HPDE6-E6E7 (cell line): ENCODE measurements around the gene WNT6.

ENCODE experiments used
- DNase-seq: peaks from one replicate; pipeline ENCODE4 v3.0.0; 2011; ENCODE audit warnings: missing footprints; ENCODE audit errors: extremely low spot score

Gene WNT6

DNA sequence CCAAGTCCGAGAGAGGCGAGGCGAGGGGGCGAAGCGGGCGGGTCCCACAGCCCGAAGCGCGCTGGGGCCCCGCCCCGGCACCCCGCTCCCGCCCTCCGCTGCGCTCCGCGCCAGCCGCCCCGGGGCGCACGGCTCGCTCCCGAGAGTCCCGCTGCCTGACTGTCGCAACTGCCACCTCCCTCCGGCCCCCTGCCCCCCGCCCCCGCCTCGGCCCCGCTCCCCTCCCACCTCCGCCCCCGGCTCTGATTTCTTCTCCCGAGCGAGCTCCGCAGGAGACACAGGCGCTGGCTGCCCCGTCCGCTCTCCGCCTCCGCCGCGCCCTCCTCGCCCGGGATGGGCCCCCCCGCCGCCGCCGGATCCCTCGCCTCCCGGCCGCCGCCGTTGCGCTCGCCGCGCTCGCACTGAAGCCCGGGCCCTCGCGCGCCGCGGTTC lies at the start of gene WNT6:
WNT6 (plus strand) TSS at position 250 of the 432 bp plus-strand sequence. CDS start 233 bp downstream, outside the sequence.
- DNase-seq, result no peak

DNA sequence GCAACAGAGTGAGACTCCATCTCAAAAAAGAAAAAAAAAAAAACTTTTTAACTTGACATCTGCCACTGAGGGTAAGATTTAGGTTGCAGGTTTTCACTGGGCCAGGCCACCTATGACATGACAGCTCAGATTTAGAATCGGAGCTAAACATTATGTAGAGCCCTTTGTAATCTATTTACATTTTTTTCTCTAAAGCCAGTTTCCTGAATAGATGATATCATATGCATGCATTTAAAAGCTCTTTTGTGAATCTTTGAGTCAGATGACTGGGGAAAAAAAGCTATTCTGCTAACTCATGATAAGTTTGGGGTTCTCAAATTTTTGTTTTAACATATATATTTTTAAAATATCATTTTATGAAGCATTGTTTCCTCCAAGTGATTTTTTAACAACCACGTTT lies 49.3 kb upstream of the WNT6 start:
- DNase-seq, result no peak

DNA sequence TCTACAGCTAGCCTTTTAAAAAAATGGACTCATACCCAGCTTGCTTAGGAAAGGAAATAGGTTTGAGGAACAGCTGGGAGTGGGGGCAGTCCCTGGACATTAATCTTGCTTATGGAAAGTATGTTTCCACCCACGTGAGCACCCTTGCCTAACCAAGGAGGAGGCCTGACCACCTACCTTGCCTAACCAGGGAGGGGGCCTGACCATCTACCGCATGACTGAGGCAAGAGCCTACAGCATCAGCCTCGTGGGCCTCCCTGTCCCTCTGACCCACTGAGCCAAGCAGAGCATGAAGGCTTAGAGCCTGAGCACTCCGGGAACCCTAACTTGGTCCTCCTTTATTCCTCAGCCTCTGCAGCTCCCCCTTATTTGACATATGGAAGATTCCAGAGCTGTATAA lies 48.2 kb upstream of the WNT6 start:
- DNase-seq, result no peak

DNA sequence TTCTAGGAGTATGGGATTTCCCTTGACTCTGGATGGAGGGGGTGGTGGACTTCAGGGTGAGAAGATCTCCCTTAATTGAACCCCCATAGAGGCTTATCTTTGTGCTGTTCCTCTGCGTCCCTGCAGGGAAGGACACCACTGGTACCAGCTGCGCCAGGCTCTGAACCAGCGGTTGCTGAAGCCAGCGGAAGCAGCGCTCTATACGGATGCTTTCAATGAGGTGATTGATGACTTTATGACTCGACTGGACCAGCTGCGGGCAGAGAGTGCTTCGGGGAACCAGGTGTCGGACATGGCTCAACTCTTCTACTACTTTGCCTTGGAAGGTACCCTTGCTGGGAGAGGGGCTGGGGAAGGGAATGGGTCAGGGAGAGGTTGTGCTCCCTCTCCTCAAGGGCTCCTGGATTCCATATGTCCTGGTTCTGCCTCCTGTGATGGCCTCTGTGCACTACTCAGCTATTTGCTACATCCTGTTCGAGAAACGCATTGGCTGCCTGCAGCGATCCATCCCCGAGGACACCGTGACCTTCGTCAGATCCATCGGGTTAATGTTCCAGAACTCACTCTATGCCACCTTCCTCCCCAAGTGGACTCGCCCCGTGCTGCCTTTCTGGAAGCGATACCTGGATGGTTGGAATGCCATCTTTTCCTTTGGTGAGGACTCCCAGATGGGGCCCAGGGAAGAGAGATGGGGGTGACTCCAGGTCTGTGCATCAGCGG lies 47.3 kb upstream of the WNT6 start:
- DNase-seq, result no peak

DNA sequence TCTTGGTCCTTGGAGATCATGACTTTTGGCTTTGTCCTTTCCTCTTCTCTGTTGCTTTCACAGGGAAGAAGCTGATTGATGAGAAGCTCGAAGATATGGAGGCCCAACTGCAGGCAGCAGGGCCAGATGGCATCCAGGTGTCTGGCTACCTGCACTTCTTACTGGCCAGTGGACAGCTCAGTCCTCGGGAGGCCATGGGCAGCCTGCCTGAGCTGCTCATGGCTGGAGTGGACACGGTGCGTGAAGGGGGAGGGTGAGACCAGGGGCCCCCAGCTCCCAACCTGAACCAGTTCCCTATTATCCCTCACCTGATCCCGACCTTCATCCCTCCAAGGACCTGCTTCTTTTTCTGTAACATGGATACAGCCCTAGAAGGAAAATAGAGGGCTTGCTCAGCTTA lies 46.7 kb upstream of the WNT6 start:
- DNase-seq, result no peak

DNA sequence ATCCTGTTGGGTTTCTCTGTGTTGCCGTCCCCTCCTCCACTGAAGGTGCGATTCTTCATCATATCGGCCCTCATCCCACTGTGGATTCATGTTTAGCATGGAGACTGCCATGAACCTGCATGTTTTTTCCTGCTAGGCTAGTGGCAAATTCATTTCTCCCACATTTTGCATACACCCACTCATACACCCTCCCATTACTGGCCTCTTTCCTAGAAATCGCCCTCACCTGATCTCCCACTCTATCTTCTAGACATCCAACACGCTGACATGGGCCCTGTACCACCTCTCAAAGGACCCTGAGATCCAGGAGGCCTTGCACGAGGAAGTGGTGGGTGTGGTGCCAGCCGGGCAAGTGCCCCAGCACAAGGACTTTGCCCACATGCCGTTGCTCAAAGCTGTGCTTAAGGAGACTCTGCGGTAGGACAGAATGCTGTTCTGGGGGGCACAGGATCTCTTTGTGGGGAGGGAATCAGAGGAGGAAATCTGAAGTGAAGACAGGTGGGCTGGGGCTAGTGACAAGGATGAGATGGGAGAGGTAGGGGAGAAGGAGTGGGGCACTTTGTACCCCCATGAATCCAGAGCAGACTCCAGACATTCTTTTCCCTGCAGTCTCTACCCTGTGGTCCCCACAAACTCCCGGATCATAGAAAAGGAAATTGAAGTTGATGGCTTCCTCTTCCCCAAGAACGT lies 45.7 kb upstream of the WNT6 start:
- no peak for DNase-seq

DNA sequence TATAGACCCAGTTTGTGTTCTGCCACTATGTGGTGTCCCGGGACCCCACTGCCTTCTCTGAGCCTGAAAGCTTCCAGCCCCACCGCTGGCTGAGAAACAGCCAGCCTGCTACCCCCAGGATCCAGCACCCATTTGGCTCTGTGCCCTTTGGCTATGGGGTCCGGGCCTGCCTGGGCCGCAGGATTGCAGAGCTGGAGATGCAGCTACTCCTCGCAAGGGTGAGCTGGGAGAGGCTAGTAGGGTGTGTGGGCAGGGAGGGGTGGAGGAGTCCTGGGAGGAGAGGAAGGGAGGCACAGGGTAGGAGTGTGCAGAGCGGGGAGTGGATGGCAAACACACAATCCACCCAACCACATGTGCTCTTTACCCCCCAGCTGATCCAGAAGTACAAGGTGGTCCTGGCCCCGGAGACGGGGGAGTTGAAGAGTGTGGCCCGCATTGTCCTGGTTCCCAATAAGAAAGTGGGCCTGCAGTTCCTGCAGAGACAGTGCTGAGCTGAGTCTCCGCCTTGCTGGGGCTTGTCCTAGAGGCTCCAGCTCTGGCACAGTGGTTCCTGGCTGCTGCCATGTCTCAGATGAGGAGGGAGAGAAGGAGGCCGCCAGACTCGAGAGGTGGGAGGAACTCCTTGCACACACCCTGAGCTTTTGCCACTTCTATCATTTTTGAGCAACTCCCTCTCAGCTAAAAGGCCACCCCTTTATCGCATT lies 44.9 kb upstream of the WNT6 start:
- DNase-seq, result no peak

DNA sequence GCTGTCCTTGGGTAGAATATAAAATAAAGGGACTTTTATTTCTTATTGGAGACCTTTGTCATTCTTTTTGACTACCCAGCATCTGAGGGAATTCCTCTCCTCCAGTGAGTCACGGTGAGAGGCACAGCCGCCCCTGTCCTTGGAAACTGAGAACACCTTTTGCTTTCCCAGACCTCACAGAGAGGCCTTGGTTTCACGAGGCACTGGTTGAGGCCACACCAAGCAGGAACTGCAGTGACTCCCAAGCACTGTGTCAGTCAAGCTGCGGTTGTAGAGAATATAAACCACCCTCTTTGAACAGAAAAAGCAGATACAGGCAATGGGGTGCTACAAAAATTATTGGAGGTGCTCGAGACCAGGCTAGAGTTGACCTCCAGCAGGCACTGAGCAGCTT lies 44.4 kb upstream of the WNT6 start:
- no peak for DNase-seq

DNA sequence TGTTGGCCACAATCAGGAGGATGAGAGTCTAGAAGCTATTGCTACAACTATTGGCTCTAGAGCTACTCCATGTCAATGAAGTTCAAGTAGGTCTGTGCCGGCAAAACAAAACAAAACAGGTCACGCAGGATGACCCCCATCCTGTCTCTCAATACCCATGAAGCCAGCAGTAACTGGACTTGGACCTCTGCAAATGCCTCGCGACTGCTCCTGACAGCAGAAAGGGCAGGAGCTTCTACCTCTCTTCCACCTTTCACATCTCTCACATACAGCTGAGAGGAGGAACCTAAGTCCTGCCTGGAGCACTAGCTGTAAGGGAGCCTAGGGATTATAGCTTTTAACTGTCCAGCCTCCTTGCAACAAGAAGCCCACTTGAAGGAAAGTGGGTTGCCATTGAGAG lies 44.0 kb upstream of the WNT6 start:
- no peak for DNase-seq

DNA sequence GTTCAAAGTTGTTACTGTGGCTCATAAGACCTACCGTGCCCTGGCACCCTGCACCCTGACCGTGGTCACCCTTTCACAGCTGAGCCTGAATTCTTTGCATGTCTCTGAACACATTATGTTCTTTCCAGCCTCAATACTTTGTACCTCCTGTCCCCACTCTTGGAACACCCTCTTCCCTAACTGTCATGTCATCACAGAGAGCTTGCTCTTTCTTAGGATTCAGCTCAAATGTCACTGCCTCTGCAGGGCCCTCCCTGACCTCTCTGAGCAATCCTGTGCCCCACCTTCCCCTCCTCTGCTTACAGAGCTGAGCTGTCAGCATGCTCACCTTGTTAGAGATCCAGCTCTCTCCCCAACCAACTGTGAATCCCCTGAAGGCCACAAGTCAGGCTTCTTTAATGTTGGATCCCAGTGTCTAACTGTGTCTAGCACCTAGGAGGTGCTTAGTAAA lies 43.0 kb upstream of the WNT6 start:
- DNase-seq, result no peak

DNA sequence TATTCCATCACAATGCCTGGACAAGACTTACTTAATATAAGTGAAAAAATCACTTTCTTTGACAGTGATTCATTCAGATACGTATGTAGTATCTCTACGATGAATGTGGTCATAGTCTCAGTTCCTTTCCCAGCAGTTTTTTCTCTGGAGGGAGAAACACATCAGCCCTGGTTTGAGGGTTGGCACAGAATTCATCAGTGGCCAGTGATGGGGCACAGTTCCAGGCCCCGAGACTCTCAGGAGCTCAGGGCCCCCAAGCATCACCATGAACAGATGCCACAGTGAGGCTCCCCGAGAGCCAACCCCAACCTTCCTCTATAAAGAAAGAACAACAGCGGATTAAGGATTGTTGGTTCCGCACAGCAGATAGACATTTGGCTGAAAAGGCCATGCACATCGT lies 40.5 kb upstream of the WNT6 start:
- DNase-seq, result no peak

DNA sequence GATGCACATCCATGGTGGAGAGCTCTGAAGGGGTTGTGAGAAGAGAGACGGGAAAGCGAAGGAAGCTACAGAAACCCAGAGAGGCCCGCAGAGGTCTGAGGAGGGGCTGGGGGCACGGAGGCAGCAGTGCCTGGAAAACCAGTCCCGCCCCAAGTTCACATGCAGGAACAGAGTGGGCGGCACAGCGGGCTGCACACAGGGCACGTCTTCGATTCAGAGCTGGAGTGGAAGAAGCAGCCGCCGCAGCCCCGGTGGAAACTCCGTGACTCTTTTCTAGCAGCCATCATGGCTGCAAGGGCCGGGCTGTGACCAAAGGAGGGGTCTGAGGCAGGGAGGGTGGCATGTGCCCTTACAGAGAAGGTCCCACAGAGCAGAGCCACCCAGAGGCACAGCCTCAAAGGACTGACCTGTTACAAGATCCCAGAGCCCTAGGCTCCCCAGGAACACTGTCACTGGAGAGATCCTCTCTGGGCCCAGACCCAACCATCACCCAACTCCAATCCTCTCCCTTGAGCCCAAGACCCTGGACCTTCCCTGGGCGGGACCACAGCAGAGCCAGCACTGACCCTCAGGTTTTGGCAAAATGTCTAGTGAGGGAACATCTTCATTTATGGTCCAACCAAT lies 38.7 kb upstream of the WNT6 start:
- DNase-seq, result no peak

DNA sequence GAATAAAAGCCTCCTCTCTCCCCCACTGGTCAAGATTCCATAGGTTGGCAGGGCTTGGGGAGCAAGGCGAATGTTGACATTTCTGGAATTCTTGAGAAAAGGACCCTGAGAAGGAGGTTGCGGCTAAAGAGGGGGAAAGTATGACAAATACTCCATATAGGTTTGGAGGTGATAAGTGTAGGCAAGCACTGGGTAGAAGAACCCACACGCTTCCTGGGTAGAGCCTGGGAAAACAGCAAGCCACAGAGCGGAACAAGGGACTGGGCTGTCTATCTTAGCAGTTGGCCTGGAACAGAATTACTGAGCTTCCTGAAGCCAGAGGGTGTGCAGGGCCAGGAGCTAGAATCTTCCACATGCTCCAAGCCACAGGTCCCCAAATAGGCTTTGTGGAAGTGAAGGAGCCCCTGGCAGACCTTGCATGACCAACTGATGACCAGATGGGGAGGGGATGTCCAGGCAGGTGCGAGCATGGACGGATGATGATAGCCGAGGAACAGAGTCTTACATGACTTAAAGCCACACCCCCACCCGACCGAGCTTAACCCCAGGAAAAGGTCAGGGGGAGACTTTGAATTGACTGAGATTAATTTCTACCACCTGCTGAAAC lies 37.9 kb upstream of the WNT6 start:
- DNase-seq, result no peak

DNA sequence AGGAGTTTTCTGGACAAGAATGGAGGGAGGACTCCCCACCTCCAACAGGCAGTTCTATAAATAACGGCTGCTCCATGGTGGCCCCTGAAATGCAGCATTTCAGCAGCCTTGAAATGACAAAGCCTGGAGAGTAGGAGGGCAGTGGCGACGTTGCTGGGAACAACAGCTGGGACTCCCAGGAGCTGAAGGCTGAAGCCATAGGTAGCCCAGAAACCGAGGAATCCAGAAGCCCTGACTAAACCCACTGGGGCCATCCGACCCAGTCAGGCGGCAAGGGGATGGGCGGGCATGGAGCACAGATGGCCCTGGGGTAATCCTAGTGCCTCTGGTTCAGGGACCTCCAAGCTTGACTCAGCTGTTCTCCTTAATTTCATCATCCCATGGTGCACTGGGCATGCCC lies 37.0 kb upstream of the WNT6 start:
- DNase-seq, result no peak

DNA sequence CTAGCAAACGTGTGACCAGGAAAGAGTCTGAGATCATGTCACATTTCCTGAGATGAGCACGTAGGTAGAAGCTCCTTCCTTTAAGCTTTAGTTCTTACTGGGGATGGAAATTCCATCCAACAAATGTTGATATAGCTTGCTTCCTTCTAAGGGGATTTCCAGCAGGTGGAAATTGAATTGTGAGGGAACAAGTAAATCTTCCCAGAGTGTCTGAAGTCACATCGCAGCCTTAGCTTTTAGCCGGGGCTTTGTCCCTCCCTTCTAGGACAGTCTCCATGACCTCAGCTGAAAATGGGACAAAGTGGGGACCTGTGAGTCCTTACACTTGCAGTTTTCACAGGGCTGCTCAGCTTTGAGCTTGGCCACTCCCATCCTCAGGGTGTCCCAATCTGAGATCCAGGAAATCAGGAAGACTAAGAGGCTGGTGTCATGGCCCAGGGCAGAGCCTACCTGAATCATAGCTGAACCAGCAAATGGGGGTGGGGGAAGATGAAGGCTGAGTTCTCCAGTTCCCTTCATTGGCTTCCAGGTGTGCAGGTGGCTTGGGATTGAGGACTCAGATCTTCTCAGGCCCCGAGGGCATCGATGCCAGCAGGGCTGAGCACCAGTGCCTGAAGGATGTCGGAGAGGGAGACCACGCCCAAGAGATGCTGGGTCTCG lies 36.3 kb upstream of the WNT6 start:
- DNase-seq, result no peak

DNA sequence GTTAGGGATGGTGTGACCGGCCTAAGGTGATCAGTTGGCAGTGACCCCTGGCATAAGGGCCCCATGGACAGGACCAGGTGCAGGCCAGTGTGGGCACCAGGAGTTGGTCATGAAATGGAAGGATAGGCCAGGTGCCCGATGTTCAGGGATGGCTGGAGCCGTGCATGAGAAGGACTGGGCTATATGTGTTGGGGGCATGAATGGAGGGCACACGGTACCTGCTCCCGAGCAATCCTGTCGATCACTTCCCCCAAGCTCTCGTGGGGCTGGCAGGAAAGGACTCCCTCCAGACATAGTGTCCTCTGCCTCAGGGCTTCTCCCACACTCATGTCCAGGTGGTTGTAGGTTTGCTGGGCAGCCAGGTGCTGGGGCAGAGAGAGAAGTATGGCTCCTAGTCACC lies 35.6 kb upstream of the WNT6 start:
- DNase-seq, result no peak

DNA sequence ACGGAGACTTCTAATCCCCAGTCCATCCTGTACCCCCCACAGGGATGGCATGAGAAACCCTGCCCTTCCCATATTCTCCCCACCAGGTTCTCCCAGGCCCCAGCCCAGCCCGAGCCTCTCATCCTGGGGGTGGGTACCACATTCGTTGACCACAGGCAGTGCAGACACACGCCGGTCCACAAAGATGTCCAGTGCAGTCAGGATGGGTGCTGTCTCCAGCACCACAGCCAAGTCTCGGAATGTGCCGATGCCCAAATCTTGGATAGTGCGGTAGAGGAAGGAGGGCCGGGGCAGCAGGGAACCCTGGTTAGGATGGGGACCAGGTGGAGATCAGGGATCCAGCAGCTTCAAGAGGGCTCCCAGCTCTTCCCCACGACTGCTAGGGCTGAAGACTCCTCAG lies 32.8 kb upstream of the WNT6 start:
- DNase-seq, result no peak

DNA sequence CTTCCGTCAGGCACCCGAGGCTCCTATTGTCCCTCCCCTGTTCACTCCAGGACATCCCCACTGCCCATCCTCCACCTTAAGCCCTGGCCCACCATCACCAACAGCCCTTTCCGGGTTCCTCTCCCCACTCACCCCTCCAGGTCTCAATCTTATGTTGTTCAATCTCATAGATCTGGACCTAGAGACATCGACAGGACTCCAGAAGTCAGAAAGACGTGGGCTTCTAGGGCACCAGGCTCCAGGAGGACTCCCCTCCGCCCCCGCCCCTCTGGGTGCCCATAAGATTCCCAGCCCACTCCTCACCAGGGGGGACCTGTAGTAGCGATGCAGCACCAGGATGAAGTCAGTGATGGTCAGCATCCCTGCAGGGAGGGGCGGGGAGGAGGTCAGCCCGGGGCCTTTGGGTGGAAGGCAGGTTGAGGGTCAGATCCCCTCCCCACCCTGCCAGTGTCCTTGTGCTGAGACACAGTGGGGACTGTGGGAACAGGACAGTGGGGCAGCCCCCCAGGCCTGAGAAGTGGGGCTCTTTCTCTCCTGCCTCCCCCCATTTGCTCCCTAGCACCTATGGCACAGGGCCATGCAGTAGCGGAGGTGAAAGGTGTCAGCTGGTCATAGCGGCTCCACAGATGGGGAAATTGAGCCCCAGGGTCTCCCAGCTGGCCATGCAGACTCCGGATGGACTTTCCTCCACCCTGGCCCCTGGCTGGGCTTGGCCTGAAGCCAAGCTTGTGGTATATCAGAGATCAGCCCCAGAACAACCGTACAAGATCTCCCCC lies 31.7 kb upstream of the WNT6 start:
- no peak for DNase-seq

DNA sequence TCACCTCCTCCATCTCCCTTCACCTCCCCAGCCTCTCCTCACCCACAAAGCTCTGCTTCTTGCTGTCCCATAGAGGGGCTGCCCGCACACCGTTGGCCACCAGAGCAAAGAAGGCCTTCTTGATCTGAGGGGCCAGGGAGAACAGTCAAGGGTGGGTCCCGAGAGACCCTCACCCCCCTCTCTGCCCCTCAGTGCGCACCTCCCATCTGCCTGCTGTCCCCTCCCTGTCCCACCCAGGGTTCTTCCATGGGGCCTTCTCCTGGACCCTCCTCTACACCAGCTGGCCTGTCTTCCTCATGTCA lies 31.2 kb upstream of the WNT6 start:
- DNase-seq, result no peak

DNA sequence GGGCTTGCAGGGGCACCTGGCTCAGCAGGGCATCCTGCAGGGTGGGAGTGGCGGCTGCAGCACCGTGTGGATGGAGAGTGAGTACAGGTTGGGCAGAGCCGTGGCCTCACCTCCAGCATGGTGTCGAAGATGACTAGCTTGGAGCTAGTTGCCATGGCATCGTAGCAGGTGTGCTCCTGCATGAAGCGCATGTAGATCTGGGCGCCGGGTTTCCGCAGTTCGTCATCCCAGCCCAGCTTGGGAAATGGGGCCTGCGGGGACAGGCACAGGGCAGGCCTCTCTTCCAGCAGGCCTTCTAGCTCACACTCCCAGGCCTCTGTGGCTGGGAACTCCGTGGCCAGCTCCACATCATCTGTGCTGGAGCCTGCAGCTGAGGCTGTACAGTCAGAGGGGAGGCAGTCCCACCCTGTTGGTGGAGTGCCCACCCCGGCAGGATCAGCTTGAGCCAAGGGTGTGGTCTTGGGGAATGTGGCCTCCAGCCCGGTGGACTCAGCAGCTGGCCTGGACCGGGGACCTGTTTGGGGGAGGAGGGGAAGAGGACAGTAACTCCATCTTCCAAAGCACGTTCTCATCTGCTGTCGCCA lies 29.6 kb upstream of the WNT6 start:
- no peak for DNase-seq
